GM12878 (cell line): ENCODE data around the gene KLHL5. TPM values are rescaled to one million over a fixed set of nuclear protein-coding genes. Genes with fewer than 3 reads are reported as not detected.

Source experiments
- ATAC-seq: fragments of 200-7000 bp; cut with Tn5 transposase; 3 replicates; pipeline ENCODE4 v1.9.1; 2020; ENCODE audit warnings: mild to moderate bottlenecking, moderate library complexity
- BruUV-seq: library from RNA; stranded (reverse); fragments of 400-500 nt; replicated peaks from 2 replicates; lab custom pipeline; 2021; lab: Mats Ljungman, UMichigan
- CTCF ChIA-PET: fragments of 300-600 bp; sonication (Branson Sonifier 250); formaldehyde crosslinking; extraction: SDS; loops from one replicate; lab custom pipeline; 2021; ENCODE audit warnings: inconsistent platforms; lab: Yijun Ruan, JAX
- POLR2A ChIA-PET: fragments of 350-600 bp; formaldehyde crosslinking; extraction: SDS; loops from one replicate; lab custom pipeline; 2021; ENCODE audit warnings: inconsistent platforms; lab: Charles Lee
- RAD21 ChIA-PET: fragments of 300-600 bp; sonication (Branson Sonifier 250); formaldehyde crosslinking; loops from one replicate; lab custom pipeline; 2023; ENCODE audit warnings: antibody characterized with exemption; ENCODE audit not compliant: unreplicated experiment; lab: Charles Lee
- SMC1A ChIA-PET: fragments of 300-600 bp; sonication (Branson Sonifier 250); formaldehyde crosslinking; loops from one replicate; lab custom pipeline; 2023; ENCODE audit not compliant: unreplicated experiment, uncharacterized antibody; lab: Charles Lee
- DNase-seq: peaks from one replicate; pipeline ENCODE4 v3.0.0-alpha.2; 2011; ENCODE audit warnings: low read depth, low spot score
- FAIRE-seq: peaks from 3 replicates; lab custom pipeline; 2011; peaks lifted over from hg19 to GRCh38; lab: Jason Lieb, UNC
- H2AFZ ChIP-seq: 2 replicates; pipeline ENCODE4 v1.6.0; 2011; ENCODE audit warnings: low read depth, low read length, control low read depth; ENCODE audit not compliant: control insufficient read depth
- H3K27ac ChIP-seq: 2 replicates; pipeline ENCODE4 v1.5.1; 2011; ENCODE audit warnings: control low read depth; ENCODE audit not compliant: control insufficient read depth, insufficient read depth
- H3K27me3 ChIP-seq, 2 experiments: replicated peaks in 1 of 2; 2 replicates each; pipeline versions ENCODE4 v1.6.0 to v1.6.1; 2011; ENCODE audit warnings: low read length in 1 of 2; ENCODE audit not compliant: control insufficient read depth in 2 of 2, insufficient read depth in 2 of 2
- H3K36me3 ChIP-seq, 2 experiments: 2 replicates each; pipeline ENCODE4 v1.5.1; 2011; ENCODE audit warnings: low read length in 1 of 2; ENCODE audit not compliant: control insufficient read depth in 2 of 2, insufficient read depth in 2 of 2
- H3K4me1 ChIP-seq: 2 replicates; pipeline ENCODE4 v1.6.1; 2011; ENCODE audit warnings: mild to moderate bottlenecking, low read length, moderate library complexity, mixed read lengths; ENCODE audit not compliant: control insufficient read depth, insufficient read depth
- H3K4me2 ChIP-seq: 2 replicates; pipeline ENCODE4 v1.6.0; 2011; ENCODE audit warnings: control low read depth; ENCODE audit not compliant: control insufficient read depth, insufficient read depth
- H3K4me3 ChIP-seq: fragments of 200-600 bp; sonication (generic); 2 replicates; pipeline ENCODE4 v1.5.1; 2016
- H3K79me2 ChIP-seq: 2 replicates; pipeline ENCODE4 v1.6.0; 2011; ENCODE audit warnings: low read length; ENCODE audit not compliant: control insufficient read depth, insufficient read depth
- H3K9ac ChIP-seq: 2 replicates; pipeline ENCODE4 v1.8.0; 2011; ENCODE audit warnings: low read length, control low read depth, mixed read lengths; ENCODE audit not compliant: control insufficient read depth, insufficient read depth
- H3K9me3 ChIP-seq: replicated peaks from 3 replicates; pipeline ENCODE4 v1.5.1; 2011; ENCODE audit warnings: mild to moderate bottlenecking, low read length; ENCODE audit not compliant: control insufficient read depth, insufficient read depth
- H4K20me1 ChIP-seq: 2 replicates; pipeline ENCODE4 v1.6.0; 2011; ENCODE audit not compliant: control insufficient read depth, insufficient read depth
- ATF7 ChIP-seq: fragments of 450-650 bp; IDR thresholded peaks from 2 replicates; pipeline ENCODE4 v1.6.1; 2016; ENCODE audit warnings: low read depth, mild to moderate bottlenecking
- EP300 ChIP-seq, 2 experiments: fragments of 150-350 bp in 1 of 2; IDR thresholded peaks; 2 replicates each; pipeline ENCODE4 v1.6.1; 2011 to 2012; ENCODE audit warnings: low read depth in 2 of 2, low read length in 2 of 2, borderline replicate concordance in 1 of 2, improper control_type of control experiment in 1 of 2, inconsistent platforms in 1 of 2; ENCODE audit not compliant: control insufficient read depth in 1 of 2
- ESRRA ChIP-seq: IDR thresholded peaks from 2 replicates; pipeline ENCODE4 v1.6.1; 2012; ENCODE audit warnings: mild to moderate bottlenecking, low read length, improper control_type of control experiment
- EZH2 ChIP-seq: IDR thresholded peaks from 2 replicates; pipeline ENCODE4 v1.6.1; 2012; ENCODE audit warnings: low read depth, mild to moderate bottlenecking, control low read depth, inconsistent platforms, low read length, borderline replicate concordance; ENCODE audit not compliant: control insufficient read depth
- HDAC6 ChIP-seq: fragments of 200-600 bp; sonication (generic); IDR thresholded peaks from one replicate; pipeline ENCODE4 v1.8.0; 2017; ENCODE audit warnings: antibody characterized with exemption; ENCODE audit not compliant: unreplicated experiment
- NFIC ChIP-seq: IDR thresholded peaks from 2 replicates; pipeline ENCODE4 v1.6.1; 2012; ENCODE audit warnings: low read depth, mild to moderate bottlenecking, inconsistent platforms, low read length, moderate library complexity
- NFXL1 ChIP-seq: fragments of 450-650 bp; IDR thresholded peaks from 2 replicates; pipeline ENCODE4 v1.6.1; 2017; ENCODE audit warnings: antibody characterized with exemption, mild to moderate bottlenecking, borderline replicate concordance
- RBBP5 ChIP-seq: fragments of 200-600 bp; sonication (generic); conservative IDR thresholded peaks from 2 replicates; pipeline ENCODE4 v1.6.1; 2016
- SUPT20H ChIP-seq: IDR thresholded peaks from 2 replicates; pipeline ENCODE4 v1.6.1; 2011; ENCODE audit warnings: low read depth, mild to moderate bottlenecking, low read length, moderate library complexity, borderline replicate concordance; ENCODE audit not compliant: control insufficient read depth
- YY1 ChIP-seq: IDR thresholded peaks from 2 replicates; pipeline ENCODE4 v1.6.1; 2011; ENCODE audit warnings: low read depth, mild to moderate bottlenecking, low read length
- WGBS: methylation state at CpG from one replicate; pipeline ENCODE4 v1.1.6; 2016; ENCODE audit warnings: low lambda C conversion rate; ENCODE audit not compliant: insufficient replicate concordance, insufficient coverage; ENCODE audit errors: missing lambda C conversion rate; 5-methylcytosine and 5-hydroxymethylcytosine counted together
- in situ Hi-C: fragments of 300-500 bp; cut with MboI; formaldehyde crosslinking; loops from 9 replicates; pipeline ENCODE4 v1.14.3; 2018; ENCODE audit warnings: mixed read lengths
- intact Hi-C: fragments of 100-400 bp; cut with micrococcal nuclease; formaldehyde crosslinking; loops from one replicate; pipeline ENCODE4 v1.14.2; 2022; ENCODE audit not compliant: unreplicated experiment
- polyA plus RNA-seq, 11 experiments: library from polyadenylated mRNA; depleted of rRNA in 4 of 11; unstranded in 6 of 11; stranded (reverse) in 5 of 11; fragments of >200 nt; fragmentation: Nextera tagmentation in 4 of 11; fragmentation: Illumina TruSeq in 1 of 11; extraction: Ambion mirVana in 4 of 11; extraction: Trizol in 1 of 11; gene quantifications; 1 replicate in 1 of 11; 2 replicates in 10 of 11; pipeline versions ENCODE4 v1.2.1 to v1.2.3, GENCODE V29; 2011 to 2016; ENCODE audit warnings: inconsistent platforms in 2 of 11, missing spikeins in 2 of 11, low read depth in 1 of 11
- total RNA-seq, 4 experiments: library from RNA; depleted of rRNA in 3 of 4; stranded (reverse); fragments of >200 nt in 3 of 4; fragmentation: Illumina TruSeq in 1 of 4; extraction: Trizol in 1 of 4; gene quantifications; 2 replicates each; pipeline versions ENCODE4 v1.2.1 to v1.2.3, GENCODE V29; 2013 to 2021
- TF ChIP-seq, protein P1 (sequence below): IDR thresholded peaks from 2 replicates; pipeline ENCODE4 v1.6.1; 2012; ENCODE audit warnings: improper control_type of control experiment, low read depth, low read length; ENCODE audit not compliant: insufficient replicate concordance
- TF ChIP-seq, protein P2 (sequence below): fragments of 450-650 bp; IDR thresholded peaks from 2 replicates; pipeline ENCODE4 v1.6.1; 2017; ENCODE audit warnings: mild to moderate bottlenecking, moderate library complexity

The KLHL5 gene
- total and polyA plus RNA-seq, 10 of the 15 experiments (the other 5 are each of a cell fraction or from before 2014, with no cell fraction given), result 4.7 to 27.3 (median 12.6) TPM

GRCh38 chr4:39124885-39125599, 63.0 kb downstream of the KLHL5 start:
- no TSS peak for BruUV-seq
- Histone ChIP-seq H3K4me2 (no peak overlapping the region), H3K27ac (no peak overlapping the region), H3K36me3 (peaks cover 0 to 4% of the 10 kb centered on the region in 2 experiments; a peak in 1 of 4 replicates), H3K9ac (no peak overlapping the region), H3K4me3 (no peak overlapping the region), H2AFZ (no peak overlapping the region; the same call in 1 of the 2 replicates), H3K9me3 (peaks cover 2% of the 10 kb centered on the region; the same call in 1 of the 3 replicates), H3K27me3 (no peaks in the 10 kb centered on the region), H3K79me2 (no peaks in the 10 kb centered on the region), H4K20me1 (no peaks in the 10 kb centered on the region), H3K4me1 (0 out of 2 replicates have a peak, but pooled peaks cover 5% of the 10 kb centered on the region)
- DNase-seq, result peak; percentile 35
- ATAC-seq, result peak; percentile 87
- WGBS, result 25% methylated on average over 9 of the region's 9 CpGs
- in situ Hi-C loops, result no loop called here
- POLR2A ChIA-PET, result interaction anchor here (0.6 kb wide), 1 partner anchor 228 kb away, joined by 4 read pairs; no protein-coding TSS in a partner anchor
- no peak for FAIRE-seq
- SMC1A ChIA-PET, result interaction anchor here (0.7 to 1.4 kb wide), 8 partner anchors 9 to 236 kb away, joined by 3 to 5 read pairs (median 4); no protein-coding TSS in a partner anchor
- RAD21 ChIA-PET, result interaction anchor here (0.7 to 1.7 kb wide), 3 partner anchors 75 to 222 kb away, joined by 3 to 4 read pairs (median 3); no protein-coding TSS in a partner anchor
- CTCF ChIA-PET, result interaction anchor here (0.9 to 3.3 kb wide), 4 partner anchors 9 to 224 kb away, joined by 3 to 13 read pairs (median 4); no protein-coding TSS in a partner anchor
- intact Hi-C loops, result no loop called here
- TF ChIP-seq NFIC (no peak), EZH2 (no peak), EP300 (IDR thresholded peaks at IDR 0.05; ENCODE audit: borderline replicate concordance in 1 of 2, control insufficient read depth in 1 of 2, low read depth in 2 of 2, low read length in 2 of 2) (no peak), ESRRA (no peak), YY1 (0 out of 2 replicates have a peak, but pooled peaks have one; percentile 43), HDAC6 (no peak), RBBP5 (no peak), NFXL1 (no peak), SUPT20H (no peak), ATF7 (0 out of 2 replicates have a peak, but pooled peaks have one; percentile 20)
- TF ChIP-seq, protein P1, sequence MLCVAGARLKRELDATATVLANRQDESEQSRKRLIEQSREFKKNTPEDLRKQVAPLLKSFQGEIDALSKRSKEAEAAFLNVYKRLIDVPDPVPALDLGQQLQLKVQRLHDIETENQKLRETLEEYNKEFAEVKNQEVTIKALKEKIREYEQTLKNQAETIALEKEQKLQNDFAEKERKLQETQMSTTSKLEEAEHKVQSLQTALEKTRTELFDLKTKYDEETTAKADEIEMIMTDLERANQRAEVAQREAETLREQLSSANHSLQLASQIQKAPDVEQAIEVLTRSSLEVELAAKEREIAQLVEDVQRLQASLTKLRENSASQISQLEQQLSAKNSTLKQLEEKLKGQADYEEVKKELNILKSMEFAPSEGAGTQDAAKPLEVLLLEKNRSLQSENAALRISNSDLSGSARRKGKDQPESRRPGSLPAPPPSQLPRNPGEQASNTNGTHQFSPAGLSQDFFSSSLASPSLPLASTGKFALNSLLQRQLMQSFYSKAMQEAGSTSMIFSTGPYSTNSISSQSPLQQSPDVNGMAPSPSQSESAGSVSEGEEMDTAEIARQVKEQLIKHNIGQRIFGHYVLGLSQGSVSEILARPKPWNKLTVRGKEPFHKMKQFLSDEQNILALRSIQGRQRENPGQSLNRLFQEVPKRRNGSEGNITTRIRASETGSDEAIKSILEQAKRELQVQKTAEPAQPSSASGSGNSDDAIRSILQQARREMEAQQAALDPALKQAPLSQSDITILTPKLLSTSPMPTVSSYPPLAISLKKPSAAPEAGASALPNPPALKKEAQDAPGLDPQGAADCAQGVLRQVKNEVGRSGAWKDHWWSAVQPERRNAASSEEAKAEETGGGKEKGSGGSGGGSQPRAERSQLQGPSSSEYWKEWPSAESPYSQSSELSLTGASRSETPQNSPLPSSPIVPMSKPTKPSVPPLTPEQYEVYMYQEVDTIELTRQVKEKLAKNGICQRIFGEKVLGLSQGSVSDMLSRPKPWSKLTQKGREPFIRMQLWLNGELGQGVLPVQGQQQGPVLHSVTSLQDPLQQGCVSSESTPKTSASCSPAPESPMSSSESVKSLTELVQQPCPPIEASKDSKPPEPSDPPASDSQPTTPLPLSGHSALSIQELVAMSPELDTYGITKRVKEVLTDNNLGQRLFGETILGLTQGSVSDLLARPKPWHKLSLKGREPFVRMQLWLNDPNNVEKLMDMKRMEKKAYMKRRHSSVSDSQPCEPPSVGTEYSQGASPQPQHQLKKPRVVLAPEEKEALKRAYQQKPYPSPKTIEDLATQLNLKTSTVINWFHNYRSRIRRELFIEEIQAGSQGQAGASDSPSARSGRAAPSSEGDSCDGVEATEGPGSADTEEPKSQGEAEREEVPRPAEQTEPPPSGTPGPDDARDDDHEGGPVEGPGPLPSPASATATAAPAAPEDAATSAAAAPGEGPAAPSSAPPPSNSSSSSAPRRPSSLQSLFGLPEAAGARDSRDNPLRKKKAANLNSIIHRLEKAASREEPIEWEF, result no peak
- TF ChIP-seq, protein P2, sequence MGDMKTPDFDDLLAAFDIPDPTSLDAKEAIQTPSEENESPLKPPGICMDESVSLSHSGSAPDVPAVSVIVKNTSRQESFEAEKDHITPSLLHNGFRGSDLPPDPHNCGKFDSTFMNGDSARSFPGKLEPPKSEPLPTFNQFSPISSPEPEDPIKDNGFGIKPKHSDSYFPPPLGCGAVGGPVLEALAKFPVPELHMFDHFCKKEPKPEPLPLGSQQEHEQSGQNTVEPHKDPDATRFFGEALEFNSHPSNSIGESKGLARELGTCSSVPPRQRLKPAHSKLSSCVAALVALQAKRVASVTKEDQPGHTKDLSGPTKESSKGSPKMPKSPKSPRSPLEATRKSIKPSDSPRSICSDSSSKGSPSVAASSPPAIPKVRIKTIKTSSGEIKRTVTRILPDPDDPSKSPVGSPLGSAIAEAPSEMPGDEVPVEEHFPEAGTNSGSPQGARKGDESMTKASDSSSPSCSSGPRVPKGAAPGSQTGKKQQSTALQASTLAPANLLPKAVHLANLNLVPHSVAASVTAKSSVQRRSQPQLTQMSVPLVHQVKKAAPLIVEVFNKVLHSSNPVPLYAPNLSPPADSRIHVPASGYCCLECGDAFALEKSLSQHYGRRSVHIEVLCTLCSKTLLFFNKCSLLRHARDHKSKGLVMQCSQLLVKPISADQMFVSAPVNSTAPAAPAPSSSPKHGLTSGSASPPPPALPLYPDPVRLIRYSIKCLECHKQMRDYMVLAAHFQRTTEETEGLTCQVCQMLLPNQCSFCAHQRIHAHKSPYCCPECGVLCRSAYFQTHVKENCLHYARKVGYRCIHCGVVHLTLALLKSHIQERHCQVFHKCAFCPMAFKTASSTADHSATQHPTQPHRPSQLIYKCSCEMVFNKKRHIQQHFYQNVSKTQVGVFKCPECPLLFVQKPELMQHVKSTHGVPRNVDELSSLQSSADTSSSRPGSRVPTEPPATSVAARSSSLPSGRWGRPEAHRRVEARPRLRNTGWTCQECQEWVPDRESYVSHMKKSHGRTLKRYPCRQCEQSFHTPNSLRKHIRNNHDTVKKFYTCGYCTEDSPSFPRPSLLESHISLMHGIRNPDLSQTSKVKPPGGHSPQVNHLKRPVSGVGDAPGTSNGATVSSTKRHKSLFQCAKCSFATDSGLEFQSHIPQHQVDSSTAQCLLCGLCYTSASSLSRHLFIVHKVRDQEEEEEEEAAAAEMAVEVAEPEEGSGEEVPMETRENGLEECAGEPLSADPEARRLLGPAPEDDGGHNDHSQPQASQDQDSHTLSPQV, result no peak
